Endodermal cell (in vitro differentiated cells): Measurements from ENCODE around the gene TACC2. TPM values are rescaled to one million over a fixed set of nuclear protein-coding genes. Genes with fewer than 3 reads are reported as not detected.

Source experiments
- DNase-seq: peaks from one replicate; pipeline ENCODE4 v3.0.0-alpha.2; 2017
- H3K27ac ChIP-seq: 2 replicates; pipeline ENCODE4 v1.5.1; 2013; ENCODE audit warnings: mild to moderate bottlenecking, low read depth, low read length, moderate library complexity
- H3K27me3 ChIP-seq: 2 replicates; pipeline ENCODE4 v1.6.1; 2013; ENCODE audit warnings: mild to moderate bottlenecking, low read length, moderate library complexity; ENCODE audit not compliant: insufficient read depth, control insufficient read depth, poor library complexity, severe bottlenecking
- H3K36me3 ChIP-seq: 2 replicates; pipeline ENCODE4 v1.7.0; 2013; ENCODE audit warnings: mild to moderate bottlenecking, low read length, moderate library complexity; ENCODE audit not compliant: control insufficient read depth, insufficient read depth
- H3K4me1 ChIP-seq: one replicate; pipeline ENCODE4 v1.7.0; 2013; ENCODE audit warnings: low read length; ENCODE audit not compliant: control insufficient read depth, insufficient read depth
- H3K4me3 ChIP-seq: 2 replicates; pipeline ENCODE4 v1.5.1; 2013; ENCODE audit warnings: mild to moderate bottlenecking, low read length, moderate library complexity
- H3K9ac ChIP-seq: 2 replicates; pipeline ENCODE4 v1.6.1; 2013; ENCODE audit warnings: mild to moderate bottlenecking, low read length, moderate library complexity; ENCODE audit not compliant: poor library complexity, severe bottlenecking; ENCODE audit errors: extremely low read depth
- H3K9me3 ChIP-seq: 2 replicates; pipeline ENCODE4 v1.6.1; 2013; ENCODE audit warnings: mild to moderate bottlenecking, low read length, moderate library complexity; ENCODE audit not compliant: control insufficient read depth
- H3K27ac Mint-ChIP-seq: 2 replicates; pipeline ENCODE4 v1.8.0; 2020; ENCODE audit warnings: mixed read lengths
- H3K27me3 Mint-ChIP-seq: 2 replicates; pipeline ENCODE4 v1.8.0; 2021; ENCODE audit warnings: mild to moderate bottlenecking, mixed read lengths; ENCODE audit not compliant: insufficient read depth
- H3K36me3 Mint-ChIP-seq: 2 replicates; pipeline ENCODE4 v1.8.0; 2020; ENCODE audit warnings: low read depth, mixed read lengths
- H3K4me1 Mint-ChIP-seq: 2 replicates; pipeline ENCODE4 v1.8.0; 2020; ENCODE audit warnings: mixed read lengths
- H3K4me3 Mint-ChIP-seq: 2 replicates; pipeline ENCODE4 v1.8.0; 2020; ENCODE audit warnings: mild to moderate bottlenecking, moderate library complexity, mixed read lengths
- H3K9me3 Mint-ChIP-seq: 2 replicates; pipeline ENCODE4 v1.8.0; 2020; ENCODE audit warnings: mild to moderate bottlenecking, mixed read lengths
- CTCF ChIP-seq: fragments of 200-600 bp; sonication (generic); conservative IDR thresholded peaks from 2 replicates; pipeline ENCODE4 v1.5.0; 2021; ENCODE audit warnings: antibody characterized with exemption, mild to moderate bottlenecking
- WGBS, 2 experiments: methylation state at CpG; one replicate each; pipeline versions ENCODE4 v1.1.5 to v1.1.7; 2013; ENCODE audit warnings: missing lambda C conversion rate in 2 of 2, mixed read lengths in 1 of 2; ENCODE audit not compliant: insufficient coverage in 1 of 2, insufficient read length in 1 of 2; 5-methylcytosine and 5-hydroxymethylcytosine counted together
- total RNA-seq, 2 donors: library from RNA; stranded (reverse); fragmentation: NEBNext Ultra II Directional in 1 of 2; extraction: Animal tissue kit (Norgen Biotek cat#: 25700) in 1 of 2; gene quantifications; 2 replicates in 1 of 2; 3 replicates in 1 of 2; pipeline ENCODE4 v1.2.1, GENCODE V29; 2021

The TACC2 gene
- total RNA-seq, 2 donors from 2014 or later: 24.5 to 34.1 TPM

- Mint-ChIP-seq H3K9me3 (no peaks in the 10 kb centered on the region), H3K4me3 (no peak overlapping the region), H3K4me1 (peaks cover 5% of the 10 kb centered on the region), H3K27me3 (no peaks in the 10 kb centered on the region), H3K36me3 (peaks cover 21% of the 10 kb centered on the region), H3K27ac (no peak overlapping the region)
- Histone ChIP-seq H3K27ac (no peak overlapping the region), H3K4me3 (no peak overlapping the region), H3K9me3 (no peaks in the 10 kb centered on the region), H3K27me3 (no peaks in the 10 kb centered on the region), H3K4me1 (no peaks in the 10 kb centered on the region), H3K36me3 (peaks cover 19% of the 10 kb centered on the region), H3K9ac (no peak overlapping the region)
- TF ChIP-seq CTCF: no peak
- WGBS, 2 experiments: 83 to 89% methylated on average over 1 to 5 of the region's 5 CpGs
- no peak for DNase-seq
These were observed 36.7 kb upstream of the TACC2 start for GRCh38 chr10:121952226-121952625.

GRCh38 chr10:121956111-121957061, 32.6 kb upstream of the TACC2 start:
- Mint-ChIP-seq H3K27ac (no peak overlapping the region), H3K9me3 (no peaks in the 10 kb centered on the region), H3K36me3 (peaks cover 38% of the 10 kb centered on the region), H3K4me3 (no peak overlapping the region), H3K4me1 (peaks cover 12% of the 10 kb centered on the region), H3K27me3 (no peaks in the 10 kb centered on the region)
- Histone ChIP-seq H3K9ac (no peak overlapping the region), H3K27me3 (no peaks in the 10 kb centered on the region), H3K27ac (no peak overlapping the region), H3K9me3 (no peaks in the 10 kb centered on the region), H3K4me1 (no peaks in the 10 kb centered on the region), H3K36me3 (peaks cover 55% of the 10 kb centered on the region), H3K4me3 (no peak overlapping the region)
- TF ChIP-seq CTCF: no peak
- no peak for DNase-seq
- 96 to 99% methylated on average over 7 of the region's 7 CpGs for WGBS, 2 experiments

GRCh38 chr10:121959671-121960070, 29.3 kb upstream of the TACC2 start:
- H3K9me3 ChIP-seq: no peaks in the 10 kb centered on the region
- Mint-ChIP-seq H3K4me3 (no peak overlapping the region), H3K36me3 (peaks cover 51% of the 10 kb centered on the region), H3K9me3 (no peaks in the 10 kb centered on the region), H3K27ac (no peak overlapping the region), H3K27me3 (no peaks in the 10 kb centered on the region), H3K4me1 (peaks cover 12% of the 10 kb centered on the region)
- 80 to 84% methylated on average over 3 of the region's 3 CpGs for WGBS, 2 experiments
- no peaks in the 10 kb centered on the region for H3K27me3 ChIP-seq
- no peak overlapping the region for H3K9ac ChIP-seq
- H3K4me3 ChIP-seq: no peak overlapping the region
- no peak for DNase-seq
- no peaks in the 10 kb centered on the region for H3K4me1 ChIP-seq
- no peak overlapping the region for H3K27ac ChIP-seq
- no peak for TF ChIP-seq CTCF
- H3K36me3 ChIP-seq: peaks cover 69% of the 10 kb centered on the region
